Forelimb muscle (tissue), 1 donor: ENCODE data around the gene CHERP. TPM values are rescaled to one million over a fixed set of nuclear protein-coding genes. Genes with fewer than 3 reads are reported as not detected.

Experiments
- DNase-seq: peaks from one replicate; pipeline ENCODE4 v3.0.0-alpha.2; 2013; ENCODE audit warnings: low read depth
- polyA plus RNA-seq: library from polyadenylated mRNA; unstranded; fragments of 120-200 nt; gene quantifications from one replicate; pipeline ENCODE4 v1.2.1, GENCODE V29; 2013; ENCODE audit not compliant: insufficient read length

CHERP gene
- polyA plus RNA-seq, 1 donor: 31.7 TPM

DNA sequence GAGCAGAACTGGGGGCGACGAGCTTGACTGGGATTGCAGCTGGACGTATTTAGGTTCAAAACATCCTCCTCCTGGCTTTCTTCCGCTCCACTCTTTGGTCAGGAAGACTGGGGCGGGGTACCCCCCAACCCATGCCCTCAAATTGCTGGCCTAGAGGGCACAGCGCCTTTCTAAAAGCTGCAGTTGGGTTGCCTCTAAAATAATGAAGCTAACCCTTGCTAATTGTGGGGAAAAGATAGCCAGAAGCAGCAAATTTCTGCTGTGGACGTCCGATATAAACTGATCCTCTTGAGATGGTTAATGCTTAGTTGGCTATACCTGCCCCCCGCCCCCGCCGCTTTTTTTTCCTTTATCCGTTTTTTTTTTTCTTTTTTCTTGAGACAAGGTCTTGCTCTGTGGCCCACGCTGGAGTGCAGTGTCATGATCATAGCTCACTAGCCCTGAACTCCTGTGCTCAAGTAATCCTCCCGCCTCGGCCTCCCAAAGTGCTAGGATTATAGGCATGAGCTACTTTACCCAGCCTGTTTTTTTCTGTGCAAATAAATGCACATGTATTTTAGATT lies 754 bp upstream of the CHERP start:
- no peak for DNase-seq

DNA sequence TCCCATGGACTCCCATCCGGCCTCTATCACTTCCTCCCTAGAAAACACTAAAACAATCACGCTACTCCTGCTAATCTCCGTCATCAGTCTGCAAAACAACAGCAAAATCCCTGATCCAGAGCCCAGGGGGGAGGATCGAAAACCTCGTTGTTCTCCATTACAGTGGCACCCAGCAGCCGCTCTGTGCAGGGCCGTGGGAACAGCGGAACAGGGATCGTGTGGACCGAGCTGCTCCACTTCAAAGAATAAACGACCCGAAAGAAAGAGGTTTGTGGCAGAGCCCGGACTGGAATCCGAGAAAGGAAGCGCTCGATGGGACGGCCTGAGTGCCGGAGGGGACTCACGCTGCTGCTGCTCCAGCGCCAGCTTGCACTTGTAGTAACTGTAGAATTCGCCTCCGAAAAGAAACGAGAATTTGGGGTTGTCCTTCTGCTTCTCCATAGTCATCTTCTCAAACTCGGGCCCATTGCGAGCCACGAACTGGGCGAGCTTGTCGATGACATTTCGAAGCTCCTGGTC lies 652 bp downstream of the CHERP start:
- no peak for DNase-seq

DNA sequence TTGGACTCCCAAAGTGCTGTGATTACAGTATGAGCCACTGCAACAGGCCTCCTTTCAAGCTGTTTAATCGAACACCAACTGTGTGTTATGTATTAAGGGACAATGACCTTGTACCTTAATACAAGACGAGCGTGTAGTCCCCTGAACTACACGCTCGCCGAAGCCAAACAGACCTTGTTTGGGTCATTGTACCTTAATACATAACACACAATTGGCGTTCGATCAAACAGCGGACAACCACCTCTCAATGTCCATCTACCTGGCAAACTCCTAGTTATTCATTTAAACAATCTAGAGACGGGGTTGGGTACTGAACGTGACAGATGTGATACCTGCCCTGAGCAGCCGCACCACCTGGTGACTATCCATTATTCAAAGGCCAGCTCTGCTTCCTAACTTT lies 1.3 kb downstream of the CHERP start:
- DNase-seq: no peak

- no peak for DNase-seq
Observed at GRCh38 chr19:16537111-16537510, 5.1 kb downstream of the CHERP start.

- no peak for DNase-seq
Observed at GRCh38 chr19:16536130-16536529, 6.1 kb downstream of the CHERP start.

DNA sequence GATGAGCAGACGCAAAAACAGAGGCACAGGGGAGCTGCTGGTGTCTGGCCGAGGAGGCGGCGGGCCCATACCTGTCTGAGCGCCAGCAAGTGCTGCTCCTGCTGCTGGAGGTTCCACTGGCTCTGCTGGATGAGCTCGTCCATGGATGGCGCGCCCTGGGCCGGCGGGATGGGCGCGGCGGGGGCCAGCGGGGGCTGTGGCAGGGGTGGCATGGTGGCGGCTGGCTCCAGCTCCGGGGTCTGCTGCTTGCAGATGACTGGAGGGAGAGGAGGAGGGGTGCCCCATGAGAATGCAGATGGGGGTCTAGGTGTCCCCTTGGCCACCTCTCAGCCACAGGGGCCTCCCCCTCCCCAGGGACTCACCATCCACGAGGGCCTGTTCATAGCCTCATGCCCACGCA lies 6.9 kb downstream of the CHERP start:
- no peak for DNase-seq

DNA sequence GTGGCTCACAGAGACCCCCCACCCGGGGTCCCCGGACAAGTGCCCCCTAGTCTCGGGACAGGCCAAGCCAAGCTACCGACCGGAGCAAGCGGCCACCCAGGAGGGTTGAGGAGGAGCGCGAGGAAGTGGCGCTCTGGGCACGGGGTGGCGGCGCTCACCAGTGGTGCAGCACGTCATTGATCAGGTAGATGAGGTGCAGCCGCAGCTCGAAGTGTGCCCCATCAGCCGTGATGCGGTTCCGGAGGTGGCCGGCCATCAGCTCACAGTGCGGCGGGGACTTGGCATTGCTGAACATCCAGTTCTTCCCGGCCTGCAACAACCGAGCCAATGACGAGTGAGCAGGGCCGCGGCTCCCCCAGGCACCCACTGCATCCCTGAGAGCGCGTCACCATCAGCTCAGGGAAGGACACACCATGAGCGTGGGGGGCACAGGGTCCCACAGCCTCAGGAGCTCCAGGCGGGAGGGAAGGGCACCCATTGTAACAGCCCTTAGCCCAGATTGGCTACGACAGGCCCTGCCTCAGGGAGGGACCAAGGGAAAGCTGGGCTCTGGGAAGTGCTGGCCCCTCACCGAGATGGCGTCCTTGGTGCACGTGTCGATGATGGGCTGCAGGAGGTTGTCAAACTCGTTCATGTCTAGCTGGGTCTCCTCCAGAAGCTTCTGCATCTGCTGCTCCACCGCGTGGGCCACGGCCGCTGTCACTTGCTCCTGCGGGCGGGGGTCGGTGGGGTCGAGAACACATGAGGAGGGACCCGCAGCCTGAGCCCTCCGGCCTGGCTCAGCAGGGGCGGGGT lies 9.6 kb downstream of the CHERP start:
- DNase-seq: no peak

GRCh38 chr19:16531380-16531669 lies 10.9 kb downstream of the CHERP start:
- DNase-seq: no peak

- no peak for DNase-seq
Observed at GRCh38 chr19:16530540-16531379, 11.5 kb downstream of the CHERP start.

- no peak for DNase-seq
Observed at GRCh38 chr19:16529466-16530144, 12.6 kb downstream of the CHERP start.

GRCh38 chr19:16527971-16528521 lies 14.2 kb downstream of the CHERP start:
- DNase-seq: no peak

DNA sequence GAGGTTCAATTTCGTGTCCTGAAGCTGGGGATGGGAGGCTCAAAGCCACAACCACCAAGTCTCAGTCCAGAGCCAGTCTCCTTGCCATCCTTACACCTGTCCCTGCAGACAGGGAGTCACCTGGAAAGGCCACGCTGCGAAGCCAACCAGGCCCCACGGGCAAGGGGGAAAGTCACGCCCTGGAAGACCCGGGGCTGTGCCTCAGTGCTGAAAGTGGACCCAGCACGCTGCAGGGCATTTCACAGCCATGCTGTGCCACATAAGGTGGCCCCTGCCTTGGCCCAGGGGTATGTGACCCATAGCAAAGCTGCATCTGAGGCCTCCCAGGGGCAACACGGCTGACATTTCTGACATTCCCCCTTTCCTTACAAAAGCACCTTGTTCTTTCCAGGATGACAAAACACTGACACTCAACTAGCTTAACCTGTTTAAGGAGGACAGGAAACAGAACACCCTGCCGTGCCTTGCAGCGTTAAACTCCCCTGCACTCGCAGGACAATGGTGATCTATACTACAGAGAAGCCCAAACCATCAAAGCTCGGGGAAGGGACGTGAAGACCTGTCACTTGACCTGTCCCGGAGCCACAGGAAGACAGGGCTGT lies 14.8 kb downstream of the CHERP start:
- DNase-seq: no peak

DNA sequence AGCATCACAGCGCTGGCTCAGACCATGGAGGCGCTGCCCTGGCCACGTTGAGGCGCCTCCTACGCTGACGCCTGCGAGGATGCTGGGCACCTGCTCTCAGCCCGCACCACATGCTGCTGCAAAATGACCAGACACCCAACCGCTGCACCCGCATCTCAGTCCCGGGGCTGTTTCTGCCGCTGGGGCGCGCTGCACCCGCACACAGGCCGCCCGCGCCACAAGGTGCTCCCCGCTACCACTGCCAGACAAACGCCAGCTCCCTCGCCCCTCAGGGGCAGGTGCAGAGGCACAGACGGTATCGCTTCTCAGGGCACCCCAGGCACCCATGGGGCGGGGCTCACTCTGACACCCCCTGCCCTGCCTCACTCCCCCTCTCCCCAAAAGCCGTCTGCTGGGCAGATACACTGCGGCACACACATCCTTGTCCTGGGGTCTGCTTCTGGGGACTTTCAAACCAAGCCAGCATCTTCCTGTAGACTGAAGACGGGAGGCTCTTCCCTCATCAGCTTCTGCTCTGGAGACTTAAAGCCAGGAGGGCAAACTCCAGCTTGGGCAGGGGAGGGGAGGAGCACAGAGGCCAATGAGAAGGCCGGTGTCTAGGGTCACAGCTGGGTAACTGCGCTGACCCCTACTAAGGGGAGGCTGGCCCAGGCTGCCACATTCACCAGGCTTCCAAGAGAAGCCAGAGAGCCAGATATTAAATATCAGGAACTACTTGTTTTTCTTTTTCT lies 16.3 kb downstream of the CHERP start:
- DNase-seq: no peak

DNA sequence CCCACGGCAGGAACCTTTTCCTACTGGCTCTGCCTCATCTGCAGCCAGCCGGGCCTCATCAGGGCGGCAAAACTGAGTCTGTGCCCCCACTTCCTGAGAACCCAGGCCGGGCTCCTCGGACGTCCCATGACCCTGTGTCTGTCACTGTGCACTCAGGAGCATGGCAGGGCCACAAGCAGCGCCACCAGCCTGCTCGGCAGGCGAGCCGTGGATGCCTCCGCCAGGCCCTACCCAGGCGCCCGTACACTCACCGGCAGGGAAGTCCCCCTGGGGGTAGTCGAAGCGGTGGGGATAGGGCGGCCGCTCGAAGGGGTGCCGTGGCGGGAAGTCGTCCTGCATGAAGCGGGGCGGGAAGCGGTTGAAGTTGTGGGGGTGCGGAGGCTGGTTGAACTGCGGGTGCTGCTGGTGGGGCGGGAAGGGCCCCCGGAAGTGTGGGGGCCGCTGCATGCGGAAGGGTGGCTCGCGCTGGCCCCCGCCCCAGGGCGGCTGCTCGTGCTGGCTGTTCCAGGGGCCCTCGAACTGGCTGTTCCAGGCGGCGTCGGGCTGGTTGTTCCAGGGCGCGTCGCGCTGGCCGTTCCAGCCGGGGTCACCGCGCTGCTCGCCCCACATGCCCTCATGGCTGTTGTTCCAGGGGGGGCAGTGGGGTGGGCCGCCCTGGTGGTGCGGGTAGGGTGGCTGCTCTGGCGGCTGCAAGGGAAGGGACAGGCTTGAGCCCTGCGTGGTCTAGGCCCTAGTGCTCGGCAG lies 17.1 kb downstream of the CHERP start:
- no peak for DNase-seq

GRCh38 chr19:16522559-16523377 lies 19.5 kb downstream of the CHERP start:
- DNase-seq: no peak

DNA sequence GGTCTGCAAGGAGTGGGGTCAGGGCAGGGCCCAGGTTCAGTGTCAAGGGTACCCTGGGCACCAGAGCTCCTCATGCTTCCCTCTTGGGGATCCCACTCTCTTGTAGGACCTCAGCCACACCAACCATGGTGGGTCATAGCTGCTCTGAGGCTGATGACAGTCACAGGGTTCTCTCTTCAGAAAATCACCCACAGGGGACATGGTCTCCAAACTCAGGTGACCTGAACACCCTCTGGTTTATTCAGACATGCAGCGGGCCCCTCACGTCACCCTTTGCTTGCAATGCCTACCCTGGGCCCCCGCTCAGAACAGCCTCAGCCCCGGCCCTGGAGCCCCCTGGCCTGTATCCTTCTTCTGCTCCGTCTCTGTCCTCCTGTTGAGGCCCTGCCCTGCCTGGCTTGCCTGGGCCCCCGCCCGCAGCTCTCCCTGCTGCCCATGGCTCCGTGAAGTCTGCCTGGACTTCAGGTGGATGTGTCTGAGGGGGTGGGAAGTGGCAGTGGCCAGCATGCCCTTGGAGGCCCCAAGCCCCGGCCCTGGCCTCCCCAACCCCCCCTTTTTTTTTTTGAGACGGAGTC lies 20.4 kb downstream of the CHERP start:
- DNase-seq: no peak

DNA sequence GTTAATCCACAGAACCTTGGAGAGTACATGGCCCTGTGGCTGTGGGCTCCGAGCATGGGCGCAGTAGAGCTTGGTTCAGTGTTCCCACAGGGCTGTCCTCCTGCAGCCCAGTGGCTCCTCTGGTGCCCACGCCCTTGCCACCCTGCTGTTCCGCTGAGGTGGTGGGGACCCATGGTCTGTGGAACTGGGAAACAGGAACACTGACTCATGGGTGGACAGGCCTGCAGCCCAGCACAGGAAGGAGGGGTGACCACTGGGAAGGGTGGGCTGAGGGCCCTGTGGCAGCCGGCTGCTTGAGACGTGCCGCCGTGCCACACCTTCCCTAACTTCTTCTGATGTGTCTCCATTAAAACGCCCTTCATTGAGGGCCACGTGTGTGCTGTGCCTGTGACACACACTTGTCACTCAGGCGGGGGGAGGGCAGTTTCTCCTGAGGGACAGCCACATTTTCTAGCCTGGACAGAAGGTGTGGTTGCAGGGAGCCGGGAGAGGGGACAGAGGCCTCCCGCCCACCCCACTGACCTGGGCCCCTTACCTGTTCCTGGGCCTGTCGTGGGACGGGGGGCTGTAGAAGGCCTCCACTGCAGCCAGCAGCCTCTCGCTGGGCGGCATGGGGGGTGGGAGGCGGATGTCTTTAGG lies 21.1 kb downstream of the CHERP start:
- DNase-seq: no peak
